HepG2 (cell line): ENCODE results near the gene KCNQ2.

ENCODE experiments used
- EZH2 ChIP-seq: conservative IDR thresholded peaks from 2 replicates; pipeline ENCODE4 v1.6.1; 2012; ENCODE audit warnings: mild to moderate bottlenecking, low read depth, low read length, moderate library complexity
- KDM1A ChIP-seq: IDR thresholded peaks from 2 replicates; pipeline ENCODE4 v1.6.1; 2016; ENCODE audit warnings: missing compliant biosample characterization
- KLF12 ChIP-seq: sonication (generic); formaldehyde crosslinking; IDR thresholded peaks from 2 replicates; pipeline ENCODE4 v1.4.0; 2020; ENCODE audit warnings: missing genetic modification reagents, borderline replicate concordance
- MAZ ChIP-seq, 2 experiments: sonication (generic) in 1 of 2; formaldehyde crosslinking in 1 of 2; IDR thresholded peaks; 2 replicates each; pipeline versions ENCODE4 v1.5.0 to v1.6.1; 2012 to 2020; ENCODE audit warnings: low read depth in 2 of 2, mild to moderate bottlenecking in 2 of 2, borderline replicate concordance in 1 of 2, improper control_type of control experiment in 1 of 2, low read length in 1 of 2, missing genetic modification reagents in 1 of 2, moderate library complexity in 1 of 2
- MTF1 ChIP-seq: sonication (generic); formaldehyde crosslinking; IDR thresholded peaks from 2 replicates; pipeline ENCODE4 v1.5.0; 2020; ENCODE audit warnings: missing genetic modification reagents
- POLR2AphosphoS5 ChIP-seq: IDR thresholded peaks from 2 replicates; pipeline ENCODE4 v1.6.1; 2012; ENCODE audit warnings: low read depth, low read length
- SP4 ChIP-seq: sonication (generic); formaldehyde crosslinking; IDR thresholded peaks from 2 replicates; pipeline ENCODE4 v1.8.1; 2023; ENCODE audit warnings: mild to moderate bottlenecking, missing genetic modification reagents
- YY1 ChIP-seq: IDR thresholded peaks from 2 replicates; pipeline ENCODE4 v1.6.1; 2011; ENCODE audit warnings: low read length, low read depth, moderate library complexity, mild to moderate bottlenecking; ENCODE audit not compliant: insufficient read depth, insufficient replicate concordance
- ZNF253 ChIP-seq: sonication (generic); formaldehyde crosslinking; IDR thresholded peaks from 2 replicates; pipeline ENCODE4 v1.8.0; 2022; ENCODE audit warnings: mild to moderate bottlenecking, missing genetic modification reagents, borderline replicate concordance
- ZNF577 ChIP-seq: sonication (generic); formaldehyde crosslinking; IDR thresholded peaks from 2 replicates; pipeline ENCODE4 v1.4.0; 2020; ENCODE audit warnings: mild to moderate bottlenecking, low read depth, missing genetic modification reagents, borderline replicate concordance
- ZSCAN9 ChIP-seq: IDR thresholded peaks from 2 replicates; pipeline ENCODE4 v1.6.1; 2016; ENCODE audit warnings: borderline replicate concordance
- TF ChIP-seq, protein P1 (sequence below): sonication (generic); formaldehyde crosslinking; IDR thresholded peaks from 2 replicates; pipeline ENCODE4 v1.8.1; 2023; ENCODE audit warnings: mild to moderate bottlenecking, inconsistent platforms, moderate library complexity, missing genetic modification reagents, borderline replicate concordance
- TF ChIP-seq, protein P2 (sequence below): sonication (generic); formaldehyde crosslinking; IDR thresholded peaks from 2 replicates; pipeline ENCODE4 v1.8.0; 2022; ENCODE audit warnings: mild to moderate bottlenecking, missing genetic modification reagents; ENCODE audit not compliant: insufficient replicate concordance
- TF ChIP-seq, protein P3 (sequence below): sonication (generic); formaldehyde crosslinking; IDR thresholded peaks from 2 replicates; pipeline ENCODE4 v1.5.0; 2020; ENCODE audit warnings: mild to moderate bottlenecking, missing genetic modification reagents, moderate library complexity

DNA sequence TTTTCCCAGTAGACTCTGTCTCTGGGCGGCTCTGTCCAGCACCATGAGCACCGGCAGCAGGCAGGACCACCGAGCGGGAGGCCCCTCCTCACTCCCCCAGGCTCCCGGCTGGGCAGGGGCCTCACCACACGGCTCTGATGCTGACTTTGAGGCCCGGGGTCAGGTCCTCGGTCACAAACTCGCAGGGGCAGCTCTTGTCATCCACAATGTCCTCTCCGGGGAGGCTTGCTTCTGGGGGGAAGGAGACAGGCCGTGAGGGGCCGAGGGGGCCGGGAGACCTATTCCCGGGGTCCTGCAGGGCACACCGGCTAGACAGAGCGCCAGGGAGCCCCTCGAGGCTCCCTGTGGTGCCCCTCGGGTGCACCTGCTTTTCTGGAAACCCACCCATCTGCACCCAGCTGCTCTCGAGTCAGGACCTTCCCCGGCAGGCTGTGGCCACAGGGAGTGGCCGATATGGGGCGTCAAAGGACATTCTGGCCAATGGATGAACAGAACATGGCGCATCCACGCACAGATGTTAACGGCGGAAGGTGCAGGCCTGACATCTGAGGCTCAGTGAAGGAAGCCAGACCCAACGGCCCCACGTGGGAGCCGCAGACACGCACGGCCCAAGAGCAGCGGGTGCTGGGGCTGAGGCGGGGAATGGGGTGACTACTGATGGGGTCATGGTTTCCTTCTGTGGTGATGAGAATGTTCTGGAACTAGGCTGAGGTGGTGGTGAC, 58.3 kb downstream of the KCNQ2 start:
- TF ChIP-seq, protein P1, sequence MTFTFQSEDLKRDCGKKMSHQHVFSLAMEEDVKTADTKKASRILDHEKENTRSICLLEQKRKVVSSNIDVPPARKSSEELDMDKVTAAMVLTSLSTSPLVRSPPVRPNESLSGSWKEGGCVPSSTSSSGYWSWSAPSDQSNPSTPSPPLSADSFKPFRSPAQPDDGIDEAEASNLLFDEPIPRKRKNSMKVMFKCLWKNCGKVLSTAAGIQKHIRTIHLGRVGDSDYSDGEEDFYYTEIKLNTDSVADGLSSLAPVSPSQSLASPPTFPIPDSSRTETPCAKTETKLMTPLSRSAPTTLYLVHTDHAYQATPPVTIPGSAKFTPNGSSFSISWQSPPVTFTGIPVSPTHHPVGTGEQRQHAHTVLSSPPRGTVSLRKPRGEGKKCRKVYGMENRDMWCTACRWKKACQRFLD (CRISPR knock-in tag) = no peak
- TF ChIP-seq MAZ (IDR thresholded peaks at IDR 0.05; ENCODE audit: borderline replicate concordance, low read depth, low read length) (no peak), MAZ (CRISPR knock-in tag; IDR thresholded peaks at IDR 0.05; ENCODE audit: low read depth) (no peak), EZH2 (no peak; the same call in 1 of the 2 replicates), SP4 (CRISPR knock-in tag) (no peak), KDM1A (CRISPR knock-in tag) (no peak), ZNF577 (no peak), MTF1 (CRISPR knock-in tag) (no peak), YY1 (no peak), POLR2AphosphoS5 (no peak), ZNF253 (CRISPR knock-in tag) (no peak), ZSCAN9 (CRISPR knock-in tag) (no peak), KLF12 (CRISPR knock-in tag) (no peak)
- TF ChIP-seq, protein P2, sequence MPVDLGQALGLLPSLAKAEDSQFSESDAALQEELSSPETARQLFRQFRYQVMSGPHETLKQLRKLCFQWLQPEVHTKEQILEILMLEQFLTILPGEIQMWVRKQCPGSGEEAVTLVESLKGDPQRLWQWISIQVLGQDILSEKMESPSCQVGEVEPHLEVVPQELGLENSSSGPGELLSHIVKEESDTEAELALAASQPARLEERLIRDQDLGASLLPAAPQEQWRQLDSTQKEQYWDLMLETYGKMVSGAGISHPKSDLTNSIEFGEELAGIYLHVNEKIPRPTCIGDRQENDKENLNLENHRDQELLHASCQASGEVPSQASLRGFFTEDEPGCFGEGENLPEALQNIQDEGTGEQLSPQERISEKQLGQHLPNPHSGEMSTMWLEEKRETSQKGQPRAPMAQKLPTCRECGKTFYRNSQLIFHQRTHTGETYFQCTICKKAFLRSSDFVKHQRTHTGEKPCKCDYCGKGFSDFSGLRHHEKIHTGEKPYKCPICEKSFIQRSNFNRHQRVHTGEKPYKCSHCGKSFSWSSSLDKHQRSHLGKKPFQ (CRISPR knock-in tag) = no peak
- TF ChIP-seq, protein P3, sequence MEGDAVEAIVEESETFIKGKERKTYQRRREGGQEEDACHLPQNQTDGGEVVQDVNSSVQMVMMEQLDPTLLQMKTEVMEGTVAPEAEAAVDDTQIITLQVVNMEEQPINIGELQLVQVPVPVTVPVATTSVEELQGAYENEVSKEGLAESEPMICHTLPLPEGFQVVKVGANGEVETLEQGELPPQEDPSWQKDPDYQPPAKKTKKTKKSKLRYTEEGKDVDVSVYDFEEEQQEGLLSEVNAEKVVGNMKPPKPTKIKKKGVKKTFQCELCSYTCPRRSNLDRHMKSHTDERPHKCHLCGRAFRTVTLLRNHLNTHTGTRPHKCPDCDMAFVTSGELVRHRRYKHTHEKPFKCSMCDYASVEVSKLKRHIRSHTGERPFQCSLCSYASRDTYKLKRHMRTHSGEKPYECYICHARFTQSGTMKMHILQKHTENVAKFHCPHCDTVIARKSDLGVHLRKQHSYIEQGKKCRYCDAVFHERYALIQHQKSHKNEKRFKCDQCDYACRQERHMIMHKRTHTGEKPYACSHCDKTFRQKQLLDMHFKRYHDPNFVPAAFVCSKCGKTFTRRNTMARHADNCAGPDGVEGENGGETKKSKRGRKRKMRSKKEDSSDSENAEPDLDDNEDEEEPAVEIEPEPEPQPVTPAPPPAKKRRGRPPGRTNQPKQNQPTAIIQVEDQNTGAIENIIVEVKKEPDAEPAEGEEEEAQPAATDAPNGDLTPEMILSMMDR (CRISPR knock-in tag) = no peak
